Fibroblast of lung (primary cell): ENCODE data around the gene PPWD1. TPM values are rescaled to one million over a fixed set of nuclear protein-coding genes. Genes with fewer than 3 reads are reported as not detected.

Experiments
- DNase-seq, 2 donors: peaks; one replicate each; pipeline versions ENCODE4 v3.0.0 to v3.0.0-alpha.2; 2010; ENCODE audit warnings: low read depth in 2 of 2
- H2AFZ ChIP-seq: 2 replicates; pipeline ENCODE4 v1.5.1; 2012; ENCODE audit warnings: low read length, control low read depth, inconsistent platforms
- H3K27ac ChIP-seq: 2 replicates; pipeline ENCODE4 v1.5.1; 2011; ENCODE audit warnings: low read length, control low read depth; ENCODE audit not compliant: insufficient read depth
- H3K27me3 ChIP-seq: 2 replicates; pipeline ENCODE4 v1.5.1; 2011; ENCODE audit warnings: mild to moderate bottlenecking, low read length; ENCODE audit not compliant: control insufficient read depth, insufficient read depth
- H3K36me3 ChIP-seq: 2 replicates; pipeline ENCODE4 v1.5.1; 2011; ENCODE audit warnings: low read length; ENCODE audit not compliant: control insufficient read depth, insufficient read depth
- H3K4me1 ChIP-seq: 2 replicates; pipeline ENCODE4 v1.5.1; 2011; ENCODE audit warnings: low read length; ENCODE audit not compliant: control insufficient read depth, insufficient read depth; ENCODE audit errors: extremely low read depth
- H3K4me2 ChIP-seq: 2 replicates; pipeline ENCODE4 v1.5.1; 2011; ENCODE audit warnings: low read length, control low read depth; ENCODE audit not compliant: insufficient read depth; ENCODE audit errors: extremely low read depth
- H3K4me3 ChIP-seq, 4 experiments: fragments of 200-600 bp in 1 of 4; sonication (generic) in 1 of 4; replicated peaks in 1 of 4; 2 replicates each; pipeline ENCODE4 v1.5.1; 2011 to 2016; ENCODE audit warnings: low read length in 4 of 4, low read depth in 3 of 4, mild to moderate bottlenecking in 3 of 4, control low read depth in 2 of 4, inconsistent platforms in 1 of 4, mixed read lengths in 1 of 4; ENCODE audit not compliant: insufficient read depth in 1 of 4; ENCODE audit errors: control extremely low read depth in 1 of 4
- H3K79me2 ChIP-seq: 2 replicates; pipeline ENCODE4 v1.5.1; 2012; ENCODE audit warnings: mild to moderate bottlenecking, low read length, inconsistent platforms; ENCODE audit not compliant: control insufficient read depth, insufficient read depth
- H3K9ac ChIP-seq: 2 replicates; pipeline ENCODE4 v1.5.1; 2011; ENCODE audit warnings: mild to moderate bottlenecking, low read length, control low read depth; ENCODE audit not compliant: insufficient read depth
- H3K9me3 ChIP-seq: 2 replicates; pipeline ENCODE4 v1.5.1; 2012; ENCODE audit warnings: low read depth, low read length; ENCODE audit not compliant: control insufficient read depth, insufficient read depth
- H4K20me1 ChIP-seq: 2 replicates; pipeline ENCODE4 v1.5.1; 2011; ENCODE audit warnings: low read length; ENCODE audit not compliant: control insufficient read depth, insufficient read depth; ENCODE audit errors: extremely low read depth
- EZH2 ChIP-seq: IDR thresholded peaks from 2 replicates; pipeline ENCODE4 v1.5.1; 2012; ENCODE audit warnings: low read length, control low read depth, mild to moderate bottlenecking; ENCODE audit errors: missing control alignments
- polyA plus RNA-seq, 2 donors: library from polyadenylated mRNA; depleted of rRNA in 1 of 2; stranded (reverse) in 1 of 2; unstranded in 1 of 2; fragments of >200 nt; gene quantifications; 2 replicates each; pipeline ENCODE4 v1.2.1, GENCODE V29; 2011 to 2012; ENCODE audit warnings: missing spikeins in 1 of 2
- total RNA-seq: library from RNA; depleted of rRNA; stranded (reverse); fragments of >200 nt; gene quantifications from 2 replicates; pipeline ENCODE4 v1.2.1, GENCODE V29; 2014
- TF ChIP-seq, protein P1 (sequence below), 2 donors: IDR thresholded peaks in 1 of 2; conservative IDR thresholded peaks in 1 of 2; 1 replicate in 1 of 2; 2 replicates in 1 of 2; pipeline ENCODE4 v1.5.1; 2011 to 2012; ENCODE audit warnings: low read length in 2 of 2, control low read depth in 1 of 2, inconsistent platforms in 1 of 2, low read depth in 1 of 2, mild to moderate bottlenecking in 1 of 2

PPWD1 gene
- total and polyA plus RNA-seq, 2 donors (not counting 1 experiment from before 2014, with no cell fraction given), result 7.3 to 41.5 TPM

GRCh38 chr5:65555287-65555686 is 7.8 kb upstream of the PPWD1 start:
- Histone ChIP-seq H3K79me2 (peaks cover 8% of the 10 kb centered on the region), H2AFZ (peak overlapping the region; percentile 56)

GRCh38 chr5:65556181-65556580 is 6.9 kb upstream of the PPWD1 start:
- Histone ChIP-seq H2AFZ (no peak overlapping the region), H3K4me3 (no peak overlapping the region), H3K9me3 (no peaks in the 10 kb centered on the region), H3K4me2 (no peak overlapping the region), H3K79me2 (peaks cover 14% of the 10 kb centered on the region), H3K36me3 (no peaks in the 10 kb centered on the region), H3K27me3 (no peaks in the 10 kb centered on the region), H3K4me1 (no peaks in the 10 kb centered on the region), H3K27ac (no peak overlapping the region), H3K9ac (no peak overlapping the region), H4K20me1 (no peaks in the 10 kb centered on the region)
- no peak for TF ChIP-seq EZH2
- TF ChIP-seq, protein P1, sequence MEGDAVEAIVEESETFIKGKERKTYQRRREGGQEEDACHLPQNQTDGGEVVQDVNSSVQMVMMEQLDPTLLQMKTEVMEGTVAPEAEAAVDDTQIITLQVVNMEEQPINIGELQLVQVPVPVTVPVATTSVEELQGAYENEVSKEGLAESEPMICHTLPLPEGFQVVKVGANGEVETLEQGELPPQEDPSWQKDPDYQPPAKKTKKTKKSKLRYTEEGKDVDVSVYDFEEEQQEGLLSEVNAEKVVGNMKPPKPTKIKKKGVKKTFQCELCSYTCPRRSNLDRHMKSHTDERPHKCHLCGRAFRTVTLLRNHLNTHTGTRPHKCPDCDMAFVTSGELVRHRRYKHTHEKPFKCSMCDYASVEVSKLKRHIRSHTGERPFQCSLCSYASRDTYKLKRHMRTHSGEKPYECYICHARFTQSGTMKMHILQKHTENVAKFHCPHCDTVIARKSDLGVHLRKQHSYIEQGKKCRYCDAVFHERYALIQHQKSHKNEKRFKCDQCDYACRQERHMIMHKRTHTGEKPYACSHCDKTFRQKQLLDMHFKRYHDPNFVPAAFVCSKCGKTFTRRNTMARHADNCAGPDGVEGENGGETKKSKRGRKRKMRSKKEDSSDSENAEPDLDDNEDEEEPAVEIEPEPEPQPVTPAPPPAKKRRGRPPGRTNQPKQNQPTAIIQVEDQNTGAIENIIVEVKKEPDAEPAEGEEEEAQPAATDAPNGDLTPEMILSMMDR (conservative IDR thresholded peaks at IDR 0.05 in 1 of 2, IDR thresholded peaks at IDR 0.05 in 1 of 2; ENCODE audit: low read depth in 1 of 2, low read length in 2 of 2), result no peak
- DNase-seq, result no peak

More at GRCh38 chr5:65555287-65555686, 7.8 kb upstream of the PPWD1 start:
- Histone ChIP-seq H3K27me3 (no peaks in the 10 kb centered on the region), H3K4me3 (no peak overlapping the region), H3K36me3 (no peaks in the 10 kb centered on the region), H3K4me2 (no peak overlapping the region), H3K9ac (no peak overlapping the region), H3K27ac (no peak overlapping the region), H3K9me3 (no peaks in the 10 kb centered on the region), H3K4me1 (no peaks in the 10 kb centered on the region), H4K20me1 (no peaks in the 10 kb centered on the region)
- TF ChIP-seq, protein P1 (conservative IDR thresholded peaks at IDR 0.05 in 1 of 2, IDR thresholded peaks at IDR 0.05 in 1 of 2; ENCODE audit: low read depth in 1 of 2, low read length in 2 of 2), result no peak
- no peak for TF ChIP-seq EZH2
- DNase-seq, result peak; percentile 20 to 21

DNA sequence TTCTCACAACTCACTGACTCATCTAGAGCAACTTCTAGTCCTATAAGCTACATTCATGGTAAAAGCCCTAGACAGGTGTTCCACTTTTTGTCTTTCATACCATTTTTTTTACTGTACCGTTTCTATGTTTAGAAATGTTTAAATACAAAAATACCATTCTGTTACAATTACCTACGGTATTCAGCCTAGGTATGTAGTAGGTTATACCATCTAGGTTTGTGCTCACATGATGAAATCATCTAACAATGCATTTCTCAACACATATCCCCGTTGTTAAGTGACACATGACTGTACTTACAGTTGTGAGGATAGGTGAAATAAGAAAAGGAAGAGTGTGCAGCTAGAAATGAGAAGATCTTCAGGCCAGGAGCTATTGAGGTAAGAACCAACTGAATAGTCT is 6.4 kb upstream of the PPWD1 start:
- H3K27ac ChIP-seq, result no peak overlapping the region
- H3K4me2 ChIP-seq, result no peak overlapping the region
- no peak overlapping the region for H3K4me3 ChIP-seq
- no peak for DNase-seq
- peaks cover 18% of the 10 kb centered on the region for H3K79me2 ChIP-seq
- H3K36me3 ChIP-seq, result no peaks in the 10 kb centered on the region
- H3K4me1 ChIP-seq, result no peaks in the 10 kb centered on the region
- no peaks in the 10 kb centered on the region for H3K9me3 ChIP-seq
- H3K27me3 ChIP-seq, result no peaks in the 10 kb centered on the region
- no peak overlapping the region for H2AFZ ChIP-seq
- H3K9ac ChIP-seq, result no peak overlapping the region
- H4K20me1 ChIP-seq, result no peaks in the 10 kb centered on the region
- TF ChIP-seq, protein P1 (conservative IDR thresholded peaks at IDR 0.05 in 1 of 2, IDR thresholded peaks at IDR 0.05 in 1 of 2; ENCODE audit: low read depth in 1 of 2, low read length in 2 of 2), result no peak
